IMR-90 (cell line): ENCODE data around the gene EFNB2. TPM values are rescaled to one million over a fixed set of nuclear protein-coding genes. Genes with fewer than 3 reads are reported as not detected.

Experiments
- ATAC-seq: fragments of 200-7000 bp; cut with Tn5 transposase; 2 replicates; pipeline ENCODE4 v1.9.1; 2020; ENCODE audit warnings: low read depth, mild to moderate bottlenecking, moderate library complexity
- BruUV-seq: library from RNA; stranded (reverse); fragments of 400-500 nt; replicated peaks from 2 replicates; lab custom pipeline; 2021; lab: Mats Ljungman, UMichigan
- CTCF ChIA-PET: fragments of 300-600 bp; formaldehyde crosslinking; extraction: SDS; loops from one replicate; lab custom pipeline; 2021; ENCODE audit warnings: antibody characterized with exemption; lab: Yijun Ruan, JAX
- POLR2A ChIA-PET: fragments of 300-600 bp; sonication (Branson Sonifier 250); formaldehyde crosslinking; loops from one replicate; lab custom pipeline; 2022; ENCODE audit warnings: antibody characterized with exemption; ENCODE audit not compliant: unreplicated experiment; lab: Charles Lee
- DNase-seq: peaks from one replicate; pipeline ENCODE4 v3.0.0; 2013
- H2AFZ ChIP-seq: replicated peaks from 2 replicates; pipeline ENCODE3; 2013; ENCODE audit warnings: low read length, mild to moderate bottlenecking; ENCODE audit not compliant: poor library complexity
- H2AK5ac ChIP-seq: 2 replicates; pipeline ENCODE4 v1.6.1; 2013; ENCODE audit warnings: low read depth, low read length, inconsistent platforms
- H2AK9ac ChIP-seq: replicated peaks from 2 replicates; pipeline ENCODE3; 2013; ENCODE audit warnings: mild to moderate bottlenecking, low read depth, low read length, moderate library complexity; ENCODE audit not compliant: poor library complexity
- H2BK120ac ChIP-seq: 2 replicates; pipeline ENCODE4 v1.6.1; 2013; ENCODE audit warnings: low read depth, low read length, inconsistent platforms
- H2BK15ac ChIP-seq: 3 replicates; pipeline ENCODE4 v1.6.1; 2013; ENCODE audit warnings: low read depth, low read length, inconsistent platforms
- H2BK20ac ChIP-seq: 2 replicates; pipeline ENCODE4 v1.6.1; 2013; ENCODE audit warnings: low read depth, mild to moderate bottlenecking, inconsistent platforms, low read length, moderate library complexity
- H2BK5ac ChIP-seq: 2 replicates; pipeline ENCODE4 v1.6.1; 2013; ENCODE audit warnings: mild to moderate bottlenecking, low read depth, low read length, inconsistent platforms; ENCODE audit not compliant: poor library complexity, severe bottlenecking
- H3K14ac ChIP-seq: replicated peaks from 2 replicates; pipeline ENCODE4 v1.6.1; 2013; ENCODE audit warnings: low read depth, low read length, inconsistent platforms
- H3K18ac ChIP-seq: 2 replicates; pipeline ENCODE4 v1.6.1; 2013; ENCODE audit warnings: low read depth, low read length, control low read depth
- H3K23ac ChIP-seq: 2 replicates; pipeline ENCODE4 v1.6.1; 2013; ENCODE audit warnings: low read depth, low read length, inconsistent platforms
- H3K27ac ChIP-seq: 2 replicates; pipeline ENCODE4 v1.5.1; 2013; ENCODE audit warnings: mild to moderate bottlenecking, control low read depth, low read length; ENCODE audit not compliant: insufficient read depth
- H3K27me3 ChIP-seq: 2 replicates; pipeline ENCODE4 v1.6.1; 2013; ENCODE audit warnings: low read length; ENCODE audit not compliant: control insufficient read depth, insufficient read depth
- H3K36me3 ChIP-seq: 2 replicates; pipeline ENCODE4 v1.6.1; 2013; ENCODE audit warnings: low read length, mixed read lengths; ENCODE audit not compliant: control insufficient read depth, insufficient read depth
- H3K4ac ChIP-seq: 2 replicates; pipeline ENCODE4 v1.6.1; 2013; ENCODE audit warnings: low read depth, low read length, inconsistent platforms
- H3K4me1 ChIP-seq: 2 replicates; pipeline ENCODE4 v1.6.1; 2013; ENCODE audit warnings: low read length, mixed read lengths; ENCODE audit not compliant: control insufficient read depth, insufficient read depth
- H3K4me2 ChIP-seq: 2 replicates; pipeline ENCODE4 v1.6.1; 2013; ENCODE audit warnings: low read depth, mild to moderate bottlenecking, control low read depth, low read length, moderate library complexity
- H3K4me3 ChIP-seq: 2 replicates; pipeline ENCODE4 v1.5.1; 2013; ENCODE audit warnings: low read depth, mild to moderate bottlenecking, control low read depth, low read length, moderate library complexity; ENCODE audit not compliant: insufficient read depth
- H3K56ac ChIP-seq: 2 replicates; pipeline ENCODE4 v1.6.1; 2013; ENCODE audit warnings: low read length, inconsistent platforms; ENCODE audit not compliant: insufficient read depth; ENCODE audit errors: extremely low read depth
- H3K79me1 ChIP-seq, 2 experiments: 2 replicates each; pipeline ENCODE4 v1.6.1; 2013; ENCODE audit warnings: low read length in 2 of 2, inconsistent platforms in 1 of 2, low read depth in 1 of 2
- H3K9ac ChIP-seq: 2 replicates; pipeline ENCODE4 v1.6.1; 2013; ENCODE audit warnings: low read depth, low read length, control low read depth
- H3K9me1 ChIP-seq: 2 replicates; pipeline ENCODE4 v1.6.1; 2013; ENCODE audit warnings: low read length, inconsistent platforms; ENCODE audit not compliant: insufficient read depth
- H3K9me3 ChIP-seq: 2 replicates; pipeline ENCODE4 v1.6.1; 2013; ENCODE audit warnings: low read length; ENCODE audit not compliant: control insufficient read depth, insufficient read depth
- H4K20me1 ChIP-seq: 2 replicates; pipeline ENCODE4 v1.6.1; 2013; ENCODE audit warnings: low read length, inconsistent platforms; ENCODE audit not compliant: insufficient read depth
- H4K5ac ChIP-seq: 2 replicates; pipeline ENCODE4 v1.6.1; 2013; ENCODE audit warnings: mild to moderate bottlenecking, low read depth, low read length, control low read depth
- H4K8ac ChIP-seq, 2 experiments: 2 replicates each; pipeline ENCODE4 v1.6.1; 2013; ENCODE audit warnings: low read depth in 2 of 2, low read length in 2 of 2, control low read depth in 1 of 2, inconsistent platforms in 1 of 2
- H4K91ac ChIP-seq: 2 replicates; pipeline ENCODE4 v1.6.1; 2013; ENCODE audit warnings: low read depth, low read length, inconsistent platforms; ENCODE audit not compliant: insufficient read depth
- BHLHE40 ChIP-seq: fragments of 150-350 bp; IDR thresholded peaks from 2 replicates; pipeline ENCODE4 v1.6.1; 2016; ENCODE audit warnings: mild to moderate bottlenecking, low read depth, low read length
- CEBPB ChIP-seq: IDR thresholded peaks from 2 replicates; pipeline ENCODE4 v1.6.1; 2012; ENCODE audit warnings: low read depth, low read length, improper control_type of control experiment
- CHD1 ChIP-seq: IDR thresholded peaks from 2 replicates; pipeline ENCODE4 v1.6.1; 2012; ENCODE audit warnings: low read depth, low read length, improper control_type of control experiment
- ELK1 ChIP-seq: fragments of 150-350 bp; IDR thresholded peaks from 2 replicates; pipeline ENCODE4 v1.6.1; 2016; ENCODE audit warnings: low read depth, mild to moderate bottlenecking, low read length, moderate library complexity, borderline replicate concordance
- FOS ChIP-seq: fragments of 150-350 bp; IDR thresholded peaks from 2 replicates; pipeline ENCODE4 v1.6.1; 2016; ENCODE audit warnings: low read depth, low read length
- MAFK ChIP-seq: IDR thresholded peaks from 2 replicates; pipeline ENCODE4 v1.6.1; 2012; ENCODE audit warnings: low read depth, low read length, improper control_type of control experiment
- MAZ ChIP-seq: IDR thresholded peaks from 2 replicates; pipeline ENCODE4 v1.6.1; 2012; ENCODE audit warnings: low read depth, mild to moderate bottlenecking, low read length, improper control_type of control experiment, moderate library complexity, borderline replicate concordance
- MXI1 ChIP-seq: IDR thresholded peaks from 2 replicates; pipeline ENCODE4 v1.6.1; 2012; ENCODE audit warnings: low read depth, mild to moderate bottlenecking, low read length, moderate library complexity, borderline replicate concordance
- NFE2L2 ChIP-seq: fragments of 150-350 bp; IDR thresholded peaks from 2 replicates; pipeline ENCODE4 v1.6.1; 2016; ENCODE audit warnings: low read depth, mild to moderate bottlenecking, low read length
- POLR2A ChIP-seq: IDR thresholded peaks from 2 replicates; pipeline ENCODE4 v1.6.1; 2012; ENCODE audit warnings: mild to moderate bottlenecking, low read depth, low read length
- RAD21 ChIP-seq: IDR thresholded peaks from 2 replicates; pipeline ENCODE4 v1.6.1; 2012; ENCODE audit warnings: low read length, improper control_type of control experiment
- RCOR1 ChIP-seq: IDR thresholded peaks from 2 replicates; pipeline ENCODE4 v1.6.1; 2012; ENCODE audit warnings: mild to moderate bottlenecking, low read length, improper control_type of control experiment; ENCODE audit not compliant: insufficient replicate concordance
- RFX5 ChIP-seq: IDR thresholded peaks from 2 replicates; pipeline ENCODE4 v1.8.0; 2012; ENCODE audit warnings: low read depth, mild to moderate bottlenecking, low read length, moderate library complexity
- SMC3 ChIP-seq: fragments of 150-350 bp; IDR thresholded peaks from 2 replicates; pipeline ENCODE4 v1.6.1; 2016; ENCODE audit warnings: low read depth, mild to moderate bottlenecking, antibody characterized with exemption, low read length, moderate library complexity
- WGBS, 2 experiments: methylation state at CpG; one replicate each; pipeline versions ENCODE4 v1.1.5 to v1.1.7; 2013; ENCODE audit warnings: missing lambda C conversion rate in 2 of 2; ENCODE audit not compliant: insufficient read length in 1 of 2; ENCODE audit errors: extremely low coverage in 2 of 2; 5-methylcytosine and 5-hydroxymethylcytosine counted together
- dilution Hi-C: fragments of 300-500 bp; cut with HindIII; formaldehyde crosslinking; loops from one replicate; pipeline ENCODE4 v1.14.3; 2018; ENCODE audit warnings: low sequenced_read_pairs; ENCODE audit not compliant: unreplicated experiment
- in situ Hi-C: fragments of 300-500 bp; cut with MboI; formaldehyde crosslinking; loops from 3 replicates; pipeline ENCODE4 v1.14.3; 2019; ENCODE audit warnings: low sequenced_read_pairs, inconsistent platforms, mixed read lengths
- intact Hi-C: fragments of 100-400 bp; cut with micrococcal nuclease; formaldehyde crosslinking; loops from 2 replicates; pipeline ENCODE4 v1.10.0; 2022
- polyA plus RNA-seq, 3 experiments: library from polyadenylated mRNA; depleted of rRNA; stranded (reverse); fragments of >200 nt; gene quantifications; 2 replicates each; pipeline ENCODE4 v1.2.3, GENCODE V29; 2012; ENCODE audit warnings: low replicate concordance in 1 of 3
- total RNA-seq: library from RNA; depleted of rRNA; stranded (reverse); fragments of >200 nt; gene quantifications from 2 replicates; pipeline ENCODE4 v1.2.3, GENCODE V29; 2012
- TF ChIP-seq, protein P1 (sequence below): fragments of 150-350 bp; IDR thresholded peaks from 2 replicates; pipeline ENCODE4 v1.6.1; 2017; ENCODE audit warnings: mild to moderate bottlenecking, antibody characterized with exemption, low read length, low read depth
- TF ChIP-seq, protein P2 (sequence below): conservative IDR thresholded peaks from 2 replicates; pipeline ENCODE4 v1.5.1; 2012; ENCODE audit warnings: mild to moderate bottlenecking, low read depth, low read length, improper control_type of control experiment

Gene EFNB2
- total and polyA plus RNA-seq, 2 of the 4 experiments (the other 2 are of a cell fraction) = 5.4 to 6.0 TPM

GRCh38 chr13:106491928-106492587 lies 43.4 kb downstream of the EFNB2 start:
- H2AK9ac ChIP-seq = no peak overlapping the region
- TF ChIP-seq, protein P1, sequence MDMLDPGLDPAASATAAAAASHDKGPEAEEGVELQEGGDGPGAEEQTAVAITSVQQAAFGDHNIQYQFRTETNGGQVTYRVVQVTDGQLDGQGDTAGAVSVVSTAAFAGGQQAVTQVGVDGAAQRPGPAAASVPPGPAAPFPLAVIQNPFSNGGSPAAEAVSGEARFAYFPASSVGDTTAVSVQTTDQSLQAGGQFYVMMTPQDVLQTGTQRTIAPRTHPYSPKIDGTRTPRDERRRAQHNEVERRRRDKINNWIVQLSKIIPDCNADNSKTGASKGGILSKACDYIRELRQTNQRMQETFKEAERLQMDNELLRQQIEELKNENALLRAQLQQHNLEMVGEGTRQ = no peak
- TF ChIP-seq MAZ (no peak), CHD1 (no peak), POLR2A (no peak), RFX5 (no peak), RCOR1 (no peak), BHLHE40 (no peak), ELK1 (no peak), FOS (no peak), CEBPB (no peak), MAFK (no peak), SMC3 (no peak), RAD21 (no peak), MXI1 (no peak), NFE2L2 (no peak)
- TF ChIP-seq, protein P2, sequence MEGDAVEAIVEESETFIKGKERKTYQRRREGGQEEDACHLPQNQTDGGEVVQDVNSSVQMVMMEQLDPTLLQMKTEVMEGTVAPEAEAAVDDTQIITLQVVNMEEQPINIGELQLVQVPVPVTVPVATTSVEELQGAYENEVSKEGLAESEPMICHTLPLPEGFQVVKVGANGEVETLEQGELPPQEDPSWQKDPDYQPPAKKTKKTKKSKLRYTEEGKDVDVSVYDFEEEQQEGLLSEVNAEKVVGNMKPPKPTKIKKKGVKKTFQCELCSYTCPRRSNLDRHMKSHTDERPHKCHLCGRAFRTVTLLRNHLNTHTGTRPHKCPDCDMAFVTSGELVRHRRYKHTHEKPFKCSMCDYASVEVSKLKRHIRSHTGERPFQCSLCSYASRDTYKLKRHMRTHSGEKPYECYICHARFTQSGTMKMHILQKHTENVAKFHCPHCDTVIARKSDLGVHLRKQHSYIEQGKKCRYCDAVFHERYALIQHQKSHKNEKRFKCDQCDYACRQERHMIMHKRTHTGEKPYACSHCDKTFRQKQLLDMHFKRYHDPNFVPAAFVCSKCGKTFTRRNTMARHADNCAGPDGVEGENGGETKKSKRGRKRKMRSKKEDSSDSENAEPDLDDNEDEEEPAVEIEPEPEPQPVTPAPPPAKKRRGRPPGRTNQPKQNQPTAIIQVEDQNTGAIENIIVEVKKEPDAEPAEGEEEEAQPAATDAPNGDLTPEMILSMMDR = no peak
- H4K20me1 ChIP-seq = no peaks in the 10 kb centered on the region
- in situ Hi-C loops (no loop called here), intact Hi-C loops (no loop called here), dilution Hi-C loops (no loop called here)
- ChIA-PET POLR2A (no interaction called here), CTCF (no interaction called here)
- ATAC-seq (no peak), DNase-seq (no peak)
- H3K79me1 ChIP-seq = peaks cover 1 to 8% of the 10 kb centered on the region in 2 experiments; a peak in 3 of 4 replicates
- no peak overlapping the region for H3K4ac ChIP-seq
- H3K27me3 ChIP-seq = no peaks in the 10 kb centered on the region
- no peak overlapping the region for H2AFZ ChIP-seq
- H3K9me3 ChIP-seq = no peaks in the 10 kb centered on the region
- H4K91ac ChIP-seq = no peak overlapping the region
- H3K23ac ChIP-seq = no peak overlapping the region
- no peak overlapping the region for H3K4me2 ChIP-seq
- no peak overlapping the region for H4K8ac ChIP-seq
- H3K14ac ChIP-seq = no peak overlapping the region
- no peak overlapping the region for H4K5ac ChIP-seq
- H3K4me1 ChIP-seq = no peaks in the 10 kb centered on the region
- no peak overlapping the region for H2BK120ac ChIP-seq
- H2BK20ac ChIP-seq = no peak overlapping the region
- H3K56ac ChIP-seq = no peak overlapping the region
- H3K9ac ChIP-seq = no peak overlapping the region
- 82% methylated on average over 8 of the region's 14 CpGs; no CpG with 5 or more reads in 1 of the 2 experiments for WGBS, 2 experiments
- no peaks in the 10 kb centered on the region for H3K9me1 ChIP-seq
- no TSS peak for BruUV-seq
- no peak overlapping the region for H2BK5ac ChIP-seq
- no peak overlapping the region for H3K4me3 ChIP-seq
- H3K27ac ChIP-seq = no peak overlapping the region
- H2BK15ac ChIP-seq = no peak overlapping the region
- no peak overlapping the region for H3K18ac ChIP-seq
- peaks cover 14% of the 10 kb centered on the region for H3K36me3 ChIP-seq
- no peak overlapping the region for H2AK5ac ChIP-seq
